OCI-LY3 (cell line): ENCODE results near the gene TAF8.

Experiments
- CTCF ChIP-seq: fragments of 200-600, 300-600 bp; sonication (generic); IDR thresholded peaks from 2 replicates; pipeline ENCODE4 v1.5.1; 2014; ENCODE audit warnings: antibody characterized with exemption, low read length, low read depth
- EZH2phosphoT487 ChIP-seq: fragments of 200-600 bp; shearing (Covaris generic); IDR thresholded peaks from 2 replicates; pipeline ENCODE4 v1.6.1; 2018; ENCODE audit warnings: antibody characterized with exemption, mixed run types, low read depth

- TF ChIP-seq CTCF: no peak
- no peak for TF ChIP-seq EZH2phosphoT487
Measured at GRCh38 chr6:42026540-42026939, 23.8 kb upstream of the TAF8 start.
